Hepatocyte (in vitro differentiated cells): Measurements from ENCODE around the gene ZNF438.

Experiments
- EZH2phosphoT487 ChIP-seq: fragments of 200-600 bp; sonication (generic); IDR thresholded peaks from one replicate; pipeline ENCODE4 v1.6.1; 2018; ENCODE audit warnings: antibody characterized with exemption, mild to moderate bottlenecking, low read depth, moderate library complexity; ENCODE audit not compliant: unreplicated experiment, severe bottlenecking
- TF ChIP-seq, protein P1 (sequence below): fragments of 200-600 bp; sonication (generic); IDR thresholded peaks from 2 replicates; pipeline ENCODE4 v1.5.1; 2016; ENCODE audit warnings: antibody characterized with exemption, mild to moderate bottlenecking; ENCODE audit not compliant: poor library complexity

DNA sequence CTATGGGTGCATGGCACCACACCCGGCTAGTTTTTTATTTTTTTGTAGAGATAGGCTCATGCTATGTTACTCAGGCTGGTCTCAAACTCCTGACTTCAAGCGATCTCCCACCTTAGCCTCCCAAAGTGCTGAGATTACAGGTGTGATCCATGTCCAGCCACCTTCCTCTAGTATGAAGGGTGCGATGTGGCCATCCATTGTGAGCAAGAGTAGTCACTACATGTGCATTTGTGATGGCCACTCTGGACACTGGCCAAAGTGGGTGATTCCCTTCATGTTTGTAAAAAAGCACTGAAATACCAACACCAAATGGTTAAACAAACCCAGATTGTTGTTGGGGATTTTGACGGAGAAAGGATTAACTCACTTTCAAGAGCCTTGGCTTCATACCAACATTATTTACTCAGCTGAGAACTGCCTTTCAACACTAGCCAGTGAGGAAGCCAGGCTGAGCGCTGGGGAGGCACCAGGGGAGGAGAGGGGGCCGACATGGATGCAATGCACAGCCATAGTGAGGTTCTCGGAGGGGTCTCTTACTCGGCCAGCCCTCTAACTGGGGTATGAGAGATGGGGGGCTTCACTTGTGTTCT is 204.0 kb downstream of the ZNF438 start:
- TF ChIP-seq, protein P1, sequence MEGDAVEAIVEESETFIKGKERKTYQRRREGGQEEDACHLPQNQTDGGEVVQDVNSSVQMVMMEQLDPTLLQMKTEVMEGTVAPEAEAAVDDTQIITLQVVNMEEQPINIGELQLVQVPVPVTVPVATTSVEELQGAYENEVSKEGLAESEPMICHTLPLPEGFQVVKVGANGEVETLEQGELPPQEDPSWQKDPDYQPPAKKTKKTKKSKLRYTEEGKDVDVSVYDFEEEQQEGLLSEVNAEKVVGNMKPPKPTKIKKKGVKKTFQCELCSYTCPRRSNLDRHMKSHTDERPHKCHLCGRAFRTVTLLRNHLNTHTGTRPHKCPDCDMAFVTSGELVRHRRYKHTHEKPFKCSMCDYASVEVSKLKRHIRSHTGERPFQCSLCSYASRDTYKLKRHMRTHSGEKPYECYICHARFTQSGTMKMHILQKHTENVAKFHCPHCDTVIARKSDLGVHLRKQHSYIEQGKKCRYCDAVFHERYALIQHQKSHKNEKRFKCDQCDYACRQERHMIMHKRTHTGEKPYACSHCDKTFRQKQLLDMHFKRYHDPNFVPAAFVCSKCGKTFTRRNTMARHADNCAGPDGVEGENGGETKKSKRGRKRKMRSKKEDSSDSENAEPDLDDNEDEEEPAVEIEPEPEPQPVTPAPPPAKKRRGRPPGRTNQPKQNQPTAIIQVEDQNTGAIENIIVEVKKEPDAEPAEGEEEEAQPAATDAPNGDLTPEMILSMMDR, result no peak
- TF ChIP-seq EZH2phosphoT487, result no peak
